HG03378 (cell line): Measurements from ENCODE around the gene DOCK10.

Source experiments
- ATAC-seq: cut with Tn5 transposase; IDR thresholded peaks from one replicate; pipeline ENCODE4 v1.9.1; 2021; ENCODE audit warnings: mild to moderate bottlenecking, moderate library complexity; ENCODE audit not compliant: unreplicated experiment

DOCK10 gene

GRCh38 chr2:225013425-225014365 lies 28.6 kb downstream of the DOCK10 start:
- ATAC-seq: no peak

GRCh38 chr2:225011585-225011984 lies 30.7 kb downstream of the DOCK10 start:
- ATAC-seq: no peak

GRCh38 chr2:225010804-225011203 lies 31.5 kb downstream of the DOCK10 start:
- ATAC-seq: no peak

GRCh38 chr2:225009768-225010167 lies 32.5 kb downstream of the DOCK10 start:
- ATAC-seq: no peak

GRCh38 chr2:225008935-225009334 lies 33.3 kb downstream of the DOCK10 start:
- ATAC-seq: no peak

GRCh38 chr2:225008179-225008856 lies 34.0 kb downstream of the DOCK10 start:
- ATAC-seq: peak; percentile 69

GRCh38 chr2:225006730-225007129 lies 35.5 kb downstream of the DOCK10 start:
- no peak for ATAC-seq

GRCh38 chr2:225004597-225004996 lies 37.7 kb downstream of the DOCK10 start:
- no peak for ATAC-seq

GRCh38 chr2:225002656-225003045 lies 39.6 kb downstream of the DOCK10 start:
- ATAC-seq: peak; percentile 95

GRCh38 chr2:225002039-225002655 lies 40.1 kb downstream of the DOCK10 start:
- ATAC-seq: peak; percentile 40

- no peak for ATAC-seq
Measured at GRCh38 chr2:224999754-225000153, 42.5 kb downstream of the DOCK10 start.

GRCh38 chr2:224999321-224999720 lies 42.9 kb downstream of the DOCK10 start:
- ATAC-seq: no peak

- ATAC-seq: no peak
Measured at GRCh38 chr2:224997802-224998201, 44.5 kb downstream of the DOCK10 start.

GRCh38 chr2:224995419-224995818 lies 46.8 kb downstream of the DOCK10 start:
- ATAC-seq: no peak

GRCh38 chr2:224994242-224994823 lies 47.9 kb downstream of the DOCK10 start:
- ATAC-seq: peak; percentile 62

GRCh38 chr2:224990710-224991109 lies 51.6 kb downstream of the DOCK10 start:
- no peak for ATAC-seq

GRCh38 chr2:224987733-224988132 lies 54.5 kb downstream of the DOCK10 start:
- ATAC-seq: no peak

GRCh38 chr2:224986477-224986876 lies 55.8 kb downstream of the DOCK10 start:
- no peak for ATAC-seq

GRCh38 chr2:224984637-224985036 lies 57.6 kb downstream of the DOCK10 start:
- ATAC-seq: peak; percentile 42

GRCh38 chr2:224983712-224984554 lies 58.3 kb downstream of the DOCK10 start:
- ATAC-seq: no peak
